Esophagus muscularis mucosa (tissue), 4 donors: ENCODE results near the gene UROC1.

Experiments used
- CTCF ChIP-seq, 3 experiments: fragments of 200-600 bp in 2 of 3; fragments of 450-650 bp in 1 of 3; sonication (generic) in 2 of 3; IDR thresholded peaks; one replicate each; pipeline ENCODE4 v1.5.1; 2017 to 2019; ENCODE audit warnings: antibody characterized with exemption in 3 of 3, mild to moderate bottlenecking in 2 of 3, moderate library complexity in 1 of 3
- EP300 ChIP-seq: sonication (generic); formaldehyde crosslinking; IDR thresholded peaks from one replicate; pipeline ENCODE4 v1.6.1; 2017; ENCODE audit warnings: antibody characterized with exemption
- POLR2A ChIP-seq: fragments of 450-650 bp; IDR thresholded peaks from one replicate; pipeline ENCODE4 v1.6.1; 2017; ENCODE audit warnings: antibody characterized with exemption, moderate library complexity, mild to moderate bottlenecking, low read depth
- POLR2AphosphoS5 ChIP-seq, 2 donors: sonication (generic); formaldehyde crosslinking; IDR thresholded peaks; one replicate each; pipeline ENCODE4 v1.6.1; 2017; ENCODE audit warnings: antibody characterized with exemption in 2 of 2

- TF ChIP-seq CTCF (IDR thresholded peaks at IDR 0.05) (no peak), POLR2A (no peak), EP300 (no peak), POLR2AphosphoS5 (IDR thresholded peaks at IDR 0.05) (no peak)
Observed at GRCh38 chr3:126451511-126451910, 66.1 kb downstream of the UROC1 start.
